ENCODE data around the gene ZNF280A.

ZNF280A gene

DNA sequence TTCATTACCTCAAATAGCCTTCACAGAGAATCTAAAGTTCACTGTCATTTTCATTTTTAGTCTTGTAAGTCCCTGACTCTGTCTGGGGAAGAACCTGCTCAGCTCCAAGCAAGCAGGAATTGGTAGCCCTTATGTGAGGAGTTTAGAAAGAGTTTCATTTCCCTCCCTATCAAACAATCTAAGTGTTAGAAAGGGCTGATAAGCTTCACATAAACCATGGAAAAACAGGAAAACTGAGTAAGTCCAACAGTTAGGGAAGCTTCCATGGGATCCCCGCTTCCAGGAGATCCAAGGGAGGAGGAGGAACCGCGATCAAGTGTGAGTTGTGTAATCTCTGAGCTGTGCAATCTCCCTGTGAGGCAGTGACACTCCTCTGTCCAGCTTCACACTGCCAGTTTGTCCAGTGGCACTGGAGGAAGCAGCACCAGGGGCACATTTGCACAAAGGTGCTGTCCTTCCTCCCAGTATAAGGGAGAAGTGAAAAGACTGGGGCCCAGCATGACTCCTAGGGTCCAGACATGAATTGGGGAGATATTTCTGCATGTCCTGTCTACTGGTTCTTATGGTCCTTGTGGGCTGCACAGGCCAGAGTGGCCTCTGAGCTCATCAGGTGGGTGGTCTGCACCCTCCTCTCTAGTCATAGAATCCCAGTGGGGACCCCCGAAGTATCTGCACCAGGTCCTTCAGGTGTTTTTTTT is 34.7 kb upstream of the ZNF280A start:
- no peak overlapping the region for H3K27ac ChIP-seq (ENCODE audit: low read depth, low read length)
- no peaks in the 10 kb centered on the region for H3K9me3 ChIP-seq (ENCODE audit: control insufficient read depth in 5 of 5, low read length in 5 of 5)
- no peak overlapping the region for H3K4me3 ChIP-seq (ENCODE audit: low read depth in 1 of 5, low read length in 5 of 5)

DNA sequence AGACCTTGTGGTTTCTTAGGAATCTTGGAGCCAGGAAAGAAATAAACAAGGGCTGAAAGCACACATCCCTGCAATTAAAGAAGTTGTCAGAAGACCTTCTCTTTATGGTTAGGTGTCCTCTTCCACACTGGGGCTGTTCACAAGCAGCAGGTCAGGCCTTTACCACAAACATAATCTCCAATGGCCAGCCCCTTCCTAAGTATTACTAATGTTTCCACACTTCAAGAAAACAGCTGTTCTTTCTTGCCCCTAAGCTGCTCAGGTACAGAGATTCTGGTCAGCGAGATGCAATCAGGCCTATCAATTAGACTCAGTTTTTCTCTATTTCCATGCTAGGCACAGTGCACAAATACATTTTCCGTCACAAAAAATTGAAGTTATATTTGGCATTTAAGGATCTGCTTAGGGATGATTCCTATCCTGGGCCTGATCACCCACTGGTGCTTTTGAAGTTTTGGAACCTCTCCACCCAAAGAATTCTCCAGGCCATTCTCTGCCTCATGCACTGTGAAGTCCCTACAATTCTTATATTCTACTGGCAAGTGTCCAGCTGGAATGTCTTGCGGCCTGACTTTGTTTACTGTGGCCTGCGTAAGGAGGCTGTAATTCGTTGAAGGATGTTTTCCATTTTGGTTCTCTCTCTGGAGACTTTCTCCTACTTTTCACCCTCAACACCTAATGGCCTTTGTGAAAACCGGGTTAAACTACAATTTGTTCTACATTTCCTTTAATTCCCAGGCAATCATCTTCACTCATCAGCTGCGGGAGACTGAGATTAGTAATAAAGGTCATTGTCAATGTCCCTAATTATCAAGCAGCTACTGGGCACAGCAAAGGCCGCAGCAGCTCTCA is 33.9 kb upstream of the ZNF280A start:
- Histone ChIP-seq H3K9me3 (ENCODE audit: control insufficient read depth in 5 of 5, low read length in 5 of 5) (no peaks in the 10 kb centered on the region), H3K4me1 (ENCODE audit: control insufficient read depth in 5 of 5, insufficient read depth in 5 of 5, low read length in 5 of 5) (peaks cover 0 to 4% (median 0%) of the 10 kb centered on the region in 5 donors), H3K4me3 (ENCODE audit: low read depth in 1 of 5, low read length in 5 of 5) (no peak overlapping the region), H3K9ac (ENCODE audit: low read length in 5 of 5) (no peak overlapping the region), H3K36me3 (ENCODE audit: control insufficient read depth in 5 of 5, insufficient read depth in 5 of 5, low read length in 5 of 5) (no peaks in the 10 kb centered on the region), H3K27me3 (ENCODE audit: control insufficient read depth in 5 of 5, insufficient read depth in 4 of 5, low read length in 5 of 5) (peaks cover 0 to 6% (median 3%) of the 10 kb centered on the region in 5 donors), H3K27ac (ENCODE audit: low read depth, low read length) (no peak overlapping the region)

More for the DNA sequence above, 34.7 kb upstream of the ZNF280A start:
- Histone ChIP-seq H3K27me3 (ENCODE audit: control insufficient read depth in 5 of 5, insufficient read depth in 4 of 5, low read length in 5 of 5) (peaks cover 0 to 10% (median 1%) of the 10 kb centered on the region in 5 donors), H3K9ac (ENCODE audit: low read length in 5 of 5) (no peak overlapping the region), H3K4me1 (ENCODE audit: control insufficient read depth in 5 of 5, insufficient read depth in 5 of 5, low read length in 5 of 5) (peaks cover 0 to 4% (median 0%) of the 10 kb centered on the region in 5 donors), H3K36me3 (ENCODE audit: control insufficient read depth in 5 of 5, insufficient read depth in 5 of 5, low read length in 5 of 5) (no peaks in the 10 kb centered on the region)

DNA sequence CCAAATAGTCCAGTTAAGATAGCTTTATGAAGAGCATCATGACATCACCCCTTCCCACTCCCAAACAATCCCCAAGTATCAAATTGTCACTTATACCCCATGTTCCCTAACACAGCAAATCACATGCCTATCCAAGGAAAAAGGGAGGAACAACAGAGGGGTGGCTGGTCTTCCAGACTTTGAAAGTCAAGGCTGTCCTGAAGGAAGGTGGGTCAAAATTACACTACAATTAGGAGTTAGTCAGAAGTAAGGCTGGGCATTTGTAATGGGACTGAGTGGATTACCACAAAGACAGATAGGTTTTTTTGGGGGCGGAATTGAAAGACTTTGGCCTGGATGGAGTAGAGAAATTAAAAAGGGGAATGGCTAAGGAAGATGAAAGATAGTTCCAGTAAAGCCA is 33.1 kb upstream of the ZNF280A start:
- no peak overlapping the region for H3K9ac ChIP-seq (ENCODE audit: low read length in 5 of 5)
- no peak overlapping the region for H3K4me3 ChIP-seq (ENCODE audit: low read depth in 1 of 5, low read length in 5 of 5)
- peaks cover 0 to 10% (median 5%) of the 10 kb centered on the region in 5 donors for H3K27me3 ChIP-seq (ENCODE audit: control insufficient read depth in 5 of 5, insufficient read depth in 4 of 5, low read length in 5 of 5)
- no peaks in the 10 kb centered on the region for H3K9me3 ChIP-seq (ENCODE audit: control insufficient read depth in 5 of 5, low read length in 5 of 5)
- H3K4me1 ChIP-seq (ENCODE audit: control insufficient read depth in 5 of 5, insufficient read depth in 5 of 5, low read length in 5 of 5): peaks cover 0 to 5% (median under 1%) of the 10 kb centered on the region in 5 donors
- H3K27ac ChIP-seq (ENCODE audit: low read depth, low read length): no peak overlapping the region
- no peaks in the 10 kb centered on the region for H3K36me3 ChIP-seq (ENCODE audit: control insufficient read depth in 5 of 5, insufficient read depth in 5 of 5, low read length in 5 of 5)

DNA sequence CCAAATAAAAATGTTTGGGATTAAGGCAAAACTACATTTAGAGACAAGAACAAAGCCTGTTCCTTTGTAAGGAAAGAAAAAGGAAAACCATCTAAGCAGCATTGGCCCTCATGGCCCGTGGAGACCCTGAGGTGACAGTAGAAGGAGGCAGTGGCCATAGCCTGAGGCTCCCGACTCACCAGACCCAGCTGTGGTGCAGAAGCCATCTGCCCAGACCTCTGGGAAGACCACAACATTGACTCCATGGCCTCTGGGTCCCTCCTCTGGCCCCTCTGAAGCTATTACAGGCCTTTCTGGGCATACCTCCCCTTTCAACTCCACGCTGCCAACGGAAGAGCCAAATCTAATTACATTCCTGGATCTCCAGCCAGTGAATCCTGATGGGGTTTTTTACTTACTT is 32.6 kb upstream of the ZNF280A start:
- Histone ChIP-seq H3K27ac (ENCODE audit: low read depth, low read length) (no peak overlapping the region), H3K4me3 (ENCODE audit: low read depth in 1 of 5, low read length in 5 of 5) (no peak overlapping the region), H3K27me3 (ENCODE audit: control insufficient read depth in 5 of 5, insufficient read depth in 4 of 5, low read length in 5 of 5) (peaks cover 0 to 14% (median 7%) of the 10 kb centered on the region in 5 donors), H3K36me3 (ENCODE audit: control insufficient read depth in 5 of 5, insufficient read depth in 5 of 5, low read length in 5 of 5) (no peaks in the 10 kb centered on the region), H3K9me3 (ENCODE audit: control insufficient read depth in 5 of 5, low read length in 5 of 5) (no peaks in the 10 kb centered on the region), H3K4me1 (ENCODE audit: control insufficient read depth in 5 of 5, insufficient read depth in 5 of 5, low read length in 5 of 5) (peaks cover 0 to 8% (median 4%) of the 10 kb centered on the region in 5 donors), H3K9ac (ENCODE audit: low read length in 5 of 5) (no peak overlapping the region)

DNA sequence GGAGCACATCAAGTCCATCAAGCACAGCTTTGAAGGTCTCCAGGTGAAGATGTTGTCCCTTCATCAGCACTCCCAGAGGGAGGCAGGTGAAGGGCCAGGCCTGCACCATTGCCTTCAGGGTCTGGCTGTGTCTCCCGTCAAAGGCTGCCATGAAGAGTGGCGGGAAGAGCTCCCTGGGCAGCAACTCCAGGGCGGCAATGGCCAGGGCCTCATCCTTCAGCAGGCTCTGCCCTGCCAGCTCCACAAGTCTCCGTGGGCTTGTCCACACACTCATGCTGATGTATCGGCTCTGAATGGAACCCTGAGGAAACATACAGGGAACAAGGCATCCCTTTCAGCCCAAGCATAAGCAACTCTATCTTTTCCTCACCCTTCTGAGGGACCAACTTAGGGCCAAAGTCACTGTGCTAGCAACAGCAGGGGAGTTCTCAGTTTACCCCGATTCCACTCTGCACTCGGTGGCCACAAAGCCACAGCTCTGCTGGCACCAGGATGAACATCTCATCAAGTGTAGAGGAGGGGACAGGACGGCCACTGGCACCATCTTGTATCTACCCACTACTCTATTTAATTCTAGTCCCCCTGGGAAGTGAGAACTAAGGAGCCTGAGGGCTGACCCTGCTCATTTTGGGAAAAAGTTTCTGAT is 30.8 kb upstream of the ZNF280A start:
- Histone ChIP-seq H3K27me3 (ENCODE audit: control insufficient read depth in 5 of 5, insufficient read depth in 4 of 5, low read length in 5 of 5) (peaks cover 0 to 18% (median 7%) of the 10 kb centered on the region in 5 donors), H3K9me3 (ENCODE audit: control insufficient read depth in 5 of 5, low read length in 5 of 5) (no peaks in the 10 kb centered on the region), H3K4me1 (ENCODE audit: control insufficient read depth in 5 of 5, insufficient read depth in 5 of 5, low read length in 5 of 5) (peaks cover 0 to 12% (median 4%) of the 10 kb centered on the region in 5 donors), H3K27ac (ENCODE audit: low read depth, low read length) (no peak overlapping the region), H3K36me3 (ENCODE audit: control insufficient read depth in 5 of 5, insufficient read depth in 5 of 5, low read length in 5 of 5) (no peaks in the 10 kb centered on the region), H3K4me3 (ENCODE audit: low read depth in 1 of 5, low read length in 5 of 5) (no peak overlapping the region), H3K9ac (ENCODE audit: low read length in 5 of 5) (no peak overlapping the region)

DNA sequence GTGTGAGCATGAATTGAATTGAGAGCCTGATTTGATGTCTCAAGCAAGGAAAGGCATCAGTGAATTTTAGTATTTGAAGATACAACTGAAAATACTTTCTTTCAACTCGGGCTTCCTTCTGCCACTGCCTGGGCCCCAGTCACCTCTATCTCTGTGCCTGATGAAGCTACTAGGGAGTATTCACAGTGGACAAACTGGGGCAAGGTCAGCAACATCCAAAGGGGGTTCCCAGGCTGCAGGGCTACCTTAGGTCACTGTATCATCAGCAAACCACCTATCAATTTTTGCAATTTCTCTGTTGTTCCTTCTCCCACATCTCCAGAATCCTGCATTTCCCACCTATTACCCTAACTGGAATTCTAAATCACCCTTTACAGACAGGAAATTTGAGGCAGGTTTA is 28.8 kb upstream of the ZNF280A start:
- H3K27ac ChIP-seq (ENCODE audit: low read depth, low read length): no peak overlapping the region
- no peaks in the 10 kb centered on the region for H3K9me3 ChIP-seq (ENCODE audit: control insufficient read depth in 5 of 5, low read length in 5 of 5)
- peaks cover 0 to 9% (median 3%) of the 10 kb centered on the region in 5 donors for H3K4me1 ChIP-seq (ENCODE audit: control insufficient read depth in 5 of 5, insufficient read depth in 5 of 5, low read length in 5 of 5)
- H3K36me3 ChIP-seq (ENCODE audit: control insufficient read depth in 5 of 5, insufficient read depth in 5 of 5, low read length in 5 of 5): no peaks in the 10 kb centered on the region
- H3K27me3 ChIP-seq (ENCODE audit: control insufficient read depth in 5 of 5, insufficient read depth in 4 of 5, low read length in 5 of 5): peaks cover 0 to 18% (median 7%) of the 10 kb centered on the region in 5 donors
- no peak overlapping the region for H3K4me3 ChIP-seq (ENCODE audit: low read depth in 1 of 5, low read length in 5 of 5)
- no peak overlapping the region for H3K9ac ChIP-seq (ENCODE audit: low read length in 5 of 5)

DNA sequence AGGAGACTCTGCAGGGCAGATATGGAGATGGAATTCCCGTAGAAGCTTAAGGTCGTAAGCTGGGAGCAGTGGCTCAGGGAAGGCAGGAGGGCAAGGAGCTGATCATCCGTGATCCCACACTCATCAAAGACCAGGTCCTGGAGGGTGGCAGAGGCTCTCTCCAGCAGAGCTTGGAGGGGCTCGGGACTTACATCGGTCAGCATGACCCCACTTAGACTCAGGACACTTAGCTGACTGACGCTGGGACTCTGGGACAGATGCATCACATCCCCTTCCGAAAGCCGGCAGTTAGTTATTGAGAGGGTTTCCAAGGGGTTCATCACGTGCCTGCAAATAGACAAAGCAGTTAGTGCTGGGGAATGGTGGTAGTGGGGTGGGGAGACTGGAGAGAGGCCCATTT is 28.2 kb upstream of the ZNF280A start:
- Histone ChIP-seq H3K4me1 (ENCODE audit: control insufficient read depth in 5 of 5, insufficient read depth in 5 of 5, low read length in 5 of 5) (peaks cover 0 to 9% (median 3%) of the 10 kb centered on the region in 5 donors), H3K27me3 (ENCODE audit: control insufficient read depth in 5 of 5, insufficient read depth in 4 of 5, low read length in 5 of 5) (peaks cover 0 to 18% (median 7%) of the 10 kb centered on the region in 5 donors), H3K36me3 (ENCODE audit: control insufficient read depth in 5 of 5, insufficient read depth in 5 of 5, low read length in 5 of 5) (no peaks in the 10 kb centered on the region), H3K9me3 (ENCODE audit: control insufficient read depth in 5 of 5, low read length in 5 of 5) (no peaks in the 10 kb centered on the region), H3K4me3 (ENCODE audit: low read depth in 1 of 5, low read length in 5 of 5) (no peak overlapping the region), H3K27ac (ENCODE audit: low read depth, low read length) (no peak overlapping the region), H3K9ac (ENCODE audit: low read length in 5 of 5) (no peak overlapping the region)

DNA sequence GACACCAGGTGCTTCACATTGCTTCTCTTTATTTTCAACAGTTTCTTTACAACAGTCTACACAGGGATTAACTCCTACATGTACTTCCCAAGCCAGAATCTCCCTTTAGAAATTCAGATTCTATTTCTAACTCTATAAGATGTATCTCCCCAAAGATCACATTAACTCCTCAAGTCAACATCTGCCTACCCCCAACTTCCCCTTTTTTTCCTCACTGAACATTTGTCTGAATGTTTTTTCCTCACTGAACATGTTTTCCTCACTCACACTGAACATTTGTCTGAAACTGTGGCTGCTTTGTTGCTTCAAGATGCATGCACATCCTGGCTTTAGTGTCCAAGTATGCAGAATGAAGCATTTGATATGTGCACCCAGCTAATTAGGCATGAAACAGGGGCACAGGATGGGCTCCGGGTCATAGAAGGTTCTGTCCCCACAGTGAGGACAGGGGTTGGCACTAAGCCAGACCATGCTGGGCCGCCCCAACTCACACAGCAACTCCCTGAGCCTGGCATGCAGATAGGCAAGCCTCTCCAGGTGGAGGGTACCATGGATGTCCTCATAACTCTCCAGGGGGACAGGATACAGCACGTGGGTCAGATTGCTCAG is 27.7 kb upstream of the ZNF280A start:
- H3K27me3 ChIP-seq (ENCODE audit: control insufficient read depth in 5 of 5, insufficient read depth in 4 of 5, low read length in 5 of 5): peaks cover 0 to 18% (median 7%) of the 10 kb centered on the region in 5 donors
- H3K4me3 ChIP-seq (ENCODE audit: low read depth in 1 of 5, low read length in 5 of 5): no peak overlapping the region
- no peak overlapping the region for H3K9ac ChIP-seq (ENCODE audit: low read length in 5 of 5)
- H3K27ac ChIP-seq (ENCODE audit: low read depth, low read length): no peak overlapping the region
- peaks cover 0 to 9% (median 3%) of the 10 kb centered on the region in 5 donors for H3K4me1 ChIP-seq (ENCODE audit: control insufficient read depth in 5 of 5, insufficient read depth in 5 of 5, low read length in 5 of 5)
- no peaks in the 10 kb centered on the region for H3K36me3 ChIP-seq (ENCODE audit: control insufficient read depth in 5 of 5, insufficient read depth in 5 of 5, low read length in 5 of 5)
- H3K9me3 ChIP-seq (ENCODE audit: control insufficient read depth in 5 of 5, low read length in 5 of 5): no peaks in the 10 kb centered on the region

DNA sequence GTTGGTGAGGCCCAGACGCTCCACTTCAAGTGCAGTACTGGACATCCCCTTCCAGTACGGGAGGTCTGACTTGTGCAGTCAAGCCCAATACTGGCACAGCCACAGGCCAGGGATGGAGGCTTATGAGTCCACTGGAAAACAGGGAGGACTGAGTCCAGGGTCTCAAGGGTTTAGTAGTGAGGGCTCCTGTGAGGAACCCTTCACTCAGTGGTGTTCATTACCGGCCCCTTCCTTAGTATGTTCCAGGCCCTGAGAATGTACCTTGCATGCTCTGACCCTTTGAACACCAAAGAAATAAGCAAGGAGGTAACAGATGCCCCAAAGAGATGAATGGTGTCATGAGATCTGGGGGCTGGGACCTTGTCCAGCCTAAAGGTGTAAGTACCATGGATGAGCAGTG is 27.2 kb upstream of the ZNF280A start:
- Histone ChIP-seq H3K9ac (ENCODE audit: low read length in 5 of 5) (no peak overlapping the region), H3K4me1 (ENCODE audit: control insufficient read depth in 5 of 5, insufficient read depth in 5 of 5, low read length in 5 of 5) (peaks cover 0 to 9% (median 3%) of the 10 kb centered on the region in 5 donors)

More for the DNA sequence above, 27.2 kb upstream of the ZNF280A start:
- no peak overlapping the region for H3K27ac ChIP-seq (ENCODE audit: low read depth, low read length)
- no peaks in the 10 kb centered on the region for H3K9me3 ChIP-seq (ENCODE audit: control insufficient read depth in 5 of 5, low read length in 5 of 5)
- peaks cover 0 to 18% (median 7%) of the 10 kb centered on the region in 5 donors for H3K27me3 ChIP-seq (ENCODE audit: control insufficient read depth in 5 of 5, insufficient read depth in 4 of 5, low read length in 5 of 5)
- no peak overlapping the region for H3K4me3 ChIP-seq (ENCODE audit: low read depth in 1 of 5, low read length in 5 of 5)
- H3K36me3 ChIP-seq (ENCODE audit: control insufficient read depth in 5 of 5, insufficient read depth in 5 of 5, low read length in 5 of 5): no peaks in the 10 kb centered on the region
